Heart left ventricle (tissue), 16 donors: Measurements from ENCODE around the gene MYO1H. TPM values are rescaled to one million over a fixed set of nuclear protein-coding genes. Genes with fewer than 3 reads are reported as not detected.

Source experiments
- ATAC-seq, 4 donors: fragments of 200-7000 bp; cut with Tn5 transposase; one replicate each; pipeline ENCODE4 v1.9.1; 2020 to 2022; ENCODE audit warnings: moderate library complexity in 4 of 4, mild to moderate bottlenecking in 3 of 4, moderate number of reproducible peaks in 1 of 4
- DNase-seq, 5 donors: peaks; one replicate each; pipeline ENCODE4 v3.0.0-alpha.2; 2020
- H3K27ac ChIP-seq, 12 donors: fragments of 200-600 bp; sonication (generic) in 4 of 12; one replicate each; pipeline versions ENCODE4 v1.5.0 to v1.8.0; 2016 to 2022; ENCODE audit warnings: mild to moderate bottlenecking in 2 of 12
- H3K27me3 ChIP-seq, 9 donors: fragments of 200-600 bp; sonication (generic) in 2 of 9; one replicate each; pipeline versions ENCODE4 v1.5.1 to v1.8.0; 2016 to 2022; ENCODE audit warnings: mild to moderate bottlenecking in 3 of 9
- H3K36me3 ChIP-seq, 9 donors: fragments of 200-600 bp; sonication (generic) in 2 of 9; one replicate each; pipeline versions ENCODE4 v1.5.0 to v1.8.0; 2018 to 2022; ENCODE audit warnings: mild to moderate bottlenecking in 2 of 9
- H3K4me1 ChIP-seq, 12 donors: fragments of 200-600 bp; sonication (generic) in 4 of 12; one replicate each; pipeline versions ENCODE4 v1.5.0 to v1.8.0; 2016 to 2022; ENCODE audit warnings: mild to moderate bottlenecking in 3 of 12
- H3K4me3 ChIP-seq, 12 donors: fragments of 200-600 bp; sonication (generic) in 4 of 12; one replicate each; pipeline versions ENCODE4 v1.5.0 to v1.8.0; 2017 to 2022; ENCODE audit warnings: mild to moderate bottlenecking in 9 of 12, moderate library complexity in 4 of 12
- H3K9me3 ChIP-seq, 12 donors: fragments of 200-600 bp; sonication (generic) in 4 of 12; one replicate each; pipeline versions ENCODE4 v1.5.0 to v1.8.0; 2016 to 2022; ENCODE audit warnings: mild to moderate bottlenecking in 1 of 12
- POLR2A ChIP-seq, 2 donors: fragments of 450-650 bp; IDR thresholded peaks; one replicate each; pipeline ENCODE4 v1.6.1; 2017; ENCODE audit warnings: antibody characterized with exemption in 2 of 2, mild to moderate bottlenecking in 2 of 2, moderate library complexity in 2 of 2
- WGBS, 4 donors: extraction: QIAGEN DNeasy Blood & Tissue Kit in 2 of 4; methylation state at CpG; one replicate each; pipeline versions ENCODE4 v1.1.5 to v1.1.7; 2013 to 2018; 5-methylcytosine and 5-hydroxymethylcytosine counted together
- intact Hi-C, 10 donors: fragments of 100-400 bp; cut with DNase I; formaldehyde crosslinking; loops; one replicate each; pipeline versions ENCODE4 v1.11.1 to v1.14.2; 2022
- long read RNA-seq, 3 donors: library from polyadenylated mRNA; unstranded; transcript quantifications; one replicate each; pipeline ENCODE4 v2.0.0, GENCODE V29; 2020 to 2021
- polyA plus RNA-seq, 2 donors: library from polyadenylated mRNA; stranded (reverse); fragments of 200-250 nt; gene quantifications; one replicate each; pipeline ENCODE4 v1.2.3, GENCODE V29; 2013
- total RNA-seq, 9 donors: library from RNA; depleted of rRNA in 2 of 9; stranded (reverse); fragments of >200 nt in 2 of 9; fragmentation: NEBNext Ultra II Directional in 3 of 9; extraction: Animal tissue kit (Norgen Biotek cat#: 25700) in 3 of 9; gene quantifications; one replicate each; pipeline versions ENCODE4 v1.1.0 to v1.2.4, GENCODE V29; 2016 to 2023
- TF ChIP-seq, protein P1 (sequence below), 12 donors: fragments of 200-600 bp; sonication (generic) in 4 of 12; IDR thresholded peaks; one replicate each; pipeline versions ENCODE4 v1.5.0 to v1.8.0; 2018 to 2022; ENCODE audit warnings: antibody characterized with exemption in 12 of 12, mild to moderate bottlenecking in 5 of 12
- donor health status: ischemic (EF 13 %, LVEDD 7.1; RV severe dilation, severe dysfunction).
- donor health status: healthy with polysubstance abuse.
- donor health status: DM: no; HTN: yes; CAD: no.
- donor health status: DM: no; HTN: no; CAD: no.
- donor health status: ischemic (EF 25% LVEDD 6.9; RV normal size, moderate dysfunction).
- donor health status: ischemic (EF 25% LVEDD 5.7; RV mildly dilated, moderate dysfunction).
- donor health status: healthy.
- donor health status: DM: yes; HTN: yes; CAD: no.
- donor health status: ischemic (EF 35%, LVEDD 5.7; RV mildly dilated, moderate dysfunction).
- donor health status: nonischemic (EF 11% LVEDD 7.7; RV severe dilation, severe dysfunction).
- donor health status: DM: yes; HTN: yes; CAD: no.
- donor health status: PGD.
- donor health status: ischemic (EF 29% LVEDD 5.4; RV normal size, mild dysfunction).
- donor health status: nonischemic (EF 23%, LVEDD 6.1; RV moderate dilation, normal function).

The MYO1H gene
- total RNA-seq (under 1 TPM in 6 of 9 donors, not detected in 3; 0.12 to 1.00 (median 0.22) TPM), polyA plus RNA-seq (under 1 TPM; 0.04 to 0.28 TPM)
- long read RNA-seq, donor 1, partial matches to known transcripts = 1 of 1 reads
- long read RNA-seq, donor 1, other reads (novel, unspliced or antisense) = 0 of 1 reads
- long read RNA-seq, donor 2, partial matches to known transcripts = 5 of 7 reads
- long read RNA-seq, donor 2, other reads (novel, unspliced or antisense) = 2 of 7 reads
- long read RNA-seq, donor 3 = 0 reads

- intact Hi-C loops = no loop called here
Measured at GRCh38 chr12:109347589-109347988, at the start of gene MYO1H. Gene MYO1H (plus strand): TSS chr12:109347900. CDS start chr12:109347961, 61 bp downstream.

DNA sequence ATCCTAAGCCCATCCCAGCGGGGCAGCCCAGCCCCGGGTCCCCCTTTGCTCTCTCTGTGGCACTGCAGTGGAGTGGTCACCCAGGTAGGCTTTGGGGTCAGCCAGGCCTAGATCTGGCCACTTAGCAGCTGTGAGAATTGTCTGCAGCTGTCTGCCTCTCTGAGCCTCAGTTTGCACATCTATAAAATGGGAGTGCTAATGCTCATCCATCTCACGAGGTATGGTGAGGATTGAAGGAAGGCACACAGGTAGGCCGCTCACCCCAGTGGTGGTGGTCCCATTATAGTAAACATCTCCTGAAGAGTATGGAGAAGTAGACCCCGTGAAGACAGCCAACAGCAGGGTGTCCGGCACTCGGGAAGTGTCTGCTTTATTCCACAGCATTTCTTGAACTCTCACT is 47.9 kb upstream of the MYO1H start:
- Histone ChIP-seq H3K4me1 (no peaks in the 10 kb centered on the region), H3K9me3 (no peaks in the 10 kb centered on the region), H3K4me3 (no peak overlapping the region), H3K36me3 (no peaks in the 10 kb centered on the region), H3K27ac (no peak overlapping the region), H3K27me3 (peaks cover 0 to 20% (median 6%) of the 10 kb centered on the region in 9 donors)
- DNase-seq (no peak), ATAC-seq (no peak)
- WGBS, 4 donors = 84 to 91% (median 90%) methylated on average over 7 of the region's 7 CpGs
- TF ChIP-seq, protein P1, sequence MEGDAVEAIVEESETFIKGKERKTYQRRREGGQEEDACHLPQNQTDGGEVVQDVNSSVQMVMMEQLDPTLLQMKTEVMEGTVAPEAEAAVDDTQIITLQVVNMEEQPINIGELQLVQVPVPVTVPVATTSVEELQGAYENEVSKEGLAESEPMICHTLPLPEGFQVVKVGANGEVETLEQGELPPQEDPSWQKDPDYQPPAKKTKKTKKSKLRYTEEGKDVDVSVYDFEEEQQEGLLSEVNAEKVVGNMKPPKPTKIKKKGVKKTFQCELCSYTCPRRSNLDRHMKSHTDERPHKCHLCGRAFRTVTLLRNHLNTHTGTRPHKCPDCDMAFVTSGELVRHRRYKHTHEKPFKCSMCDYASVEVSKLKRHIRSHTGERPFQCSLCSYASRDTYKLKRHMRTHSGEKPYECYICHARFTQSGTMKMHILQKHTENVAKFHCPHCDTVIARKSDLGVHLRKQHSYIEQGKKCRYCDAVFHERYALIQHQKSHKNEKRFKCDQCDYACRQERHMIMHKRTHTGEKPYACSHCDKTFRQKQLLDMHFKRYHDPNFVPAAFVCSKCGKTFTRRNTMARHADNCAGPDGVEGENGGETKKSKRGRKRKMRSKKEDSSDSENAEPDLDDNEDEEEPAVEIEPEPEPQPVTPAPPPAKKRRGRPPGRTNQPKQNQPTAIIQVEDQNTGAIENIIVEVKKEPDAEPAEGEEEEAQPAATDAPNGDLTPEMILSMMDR (IDR thresholded peaks at IDR 0.05) = no peak
- no peak for TF ChIP-seq POLR2A (IDR thresholded peaks at IDR 0.05)
- intact Hi-C loops = no loop called here

More at GRCh38 chr12:109347589-109347988, at the start of gene MYO1H:
- whole genome bisulfite sequencing, 4 donors = 79 to 84% (median 83%) methylated on average over 8 of the region's 8 CpGs
- Histone ChIP-seq H3K27me3 (peaks cover 0 to 4% (median 0%) of the 10 kb centered on the region in 9 donors), H3K4me1 (no peaks in the 10 kb centered on the region), H3K9me3 (no peaks in the 10 kb centered on the region), H3K27ac (no peak within 1 kb of the TSS), H3K36me3 (no peaks in the 10 kb centered on the region), H3K4me3 (no peak within 1 kb of the TSS)
- DNase-seq (no peak), ATAC-seq (no peak)
- TF ChIP-seq POLR2A (IDR thresholded peaks at IDR 0.05) = no peak
- TF ChIP-seq, protein P1 (IDR thresholded peaks at IDR 0.05) = no peak

GRCh38 chr12:109301643-109302168 is 46.0 kb upstream of the MYO1H start:
- intact Hi-C loops = no loop called here
- TF ChIP-seq, protein P1 (IDR thresholded peaks at IDR 0.05) = no peak
- TF ChIP-seq POLR2A (IDR thresholded peaks at IDR 0.05) = no peak
- 73 to 82% (median 75%) methylated on average over 3 of the region's 3 CpGs for WGBS, 4 donors
- H3K27me3 ChIP-seq = peaks cover 0 to 37% (median 15%) of the 10 kb centered on the region in 9 donors
- no peak for DNase-seq
- H3K36me3 ChIP-seq = no peaks in the 10 kb centered on the region
- no peaks in the 10 kb centered on the region for H3K9me3 ChIP-seq
- H3K4me3 ChIP-seq = no peak overlapping the region
- ATAC-seq = no peak
- H3K27ac ChIP-seq = no peak overlapping the region
- no peaks in the 10 kb centered on the region for H3K4me1 ChIP-seq

DNA sequence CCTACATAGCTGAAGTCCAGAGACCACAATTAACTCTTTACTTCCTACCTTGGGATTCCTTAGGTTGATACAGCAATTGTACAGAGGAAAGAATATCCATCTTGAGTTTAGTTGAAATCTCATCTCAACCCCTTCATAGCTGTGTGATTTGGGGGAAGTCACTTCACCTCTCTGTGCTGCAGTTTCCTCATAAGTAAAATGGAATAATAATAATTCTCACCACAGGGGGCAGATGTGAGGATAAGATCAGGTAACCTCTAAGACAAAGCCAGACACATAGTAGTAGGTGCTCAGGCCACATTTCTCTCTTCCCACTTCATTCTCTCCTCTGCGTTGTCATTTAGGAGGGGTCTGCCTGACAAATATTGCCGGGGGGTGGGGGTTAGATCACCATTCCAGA is 45.3 kb upstream of the MYO1H start:
- DNase-seq = no peak
- Histone ChIP-seq H3K4me3 (no peak overlapping the region), H3K27me3 (peaks cover 0 to 43% (median 20%) of the 10 kb centered on the region in 9 donors), H3K9me3 (no peaks in the 10 kb centered on the region), H3K4me1 (no peaks in the 10 kb centered on the region), H3K36me3 (no peaks in the 10 kb centered on the region), H3K27ac (no peak overlapping the region)
- ATAC-seq = no peak
- no peak for TF ChIP-seq POLR2A (IDR thresholded peaks at IDR 0.05)
- TF ChIP-seq, protein P1 (IDR thresholded peaks at IDR 0.05) = peak in 2 of 12 donors; percentile 4 to 16
- intact Hi-C loops = no loop called here
- 53 to 78% (median 70%) methylated on average over 2 of the region's 2 CpGs for WGBS, 4 donors
